HEK293 (cell line): Measurements from ENCODE around the gene UBE2J2.
"Not testable (repeated sequence)": the region's sequence is repeated elsewhere in the genome, so short reads cannot be mapped to it uniquely, and the experiment has no call there.

Source experiments
- SP7 ChIP-seq: fragments of 450-650 bp; formaldehyde crosslinking; IDR thresholded peaks from 2 replicates; pipeline ENCODE4 v1.5.1; 2016; ENCODE audit warnings: missing biosample characterization, missing genetic modification characterization
- TRIM28 ChIP-seq: IDR thresholded peaks from 2 replicates; pipeline ENCODE4 v1.6.1; 2011; ENCODE audit warnings: low read length, control low read depth, borderline replicate concordance
- YY1 ChIP-seq: fragments of 450-650 bp; formaldehyde crosslinking; IDR thresholded peaks from 2 replicates; pipeline ENCODE4 v1.5.1; 2018; ENCODE audit warnings: missing biosample characterization, missing genetic modification characterization
- ZFP37 ChIP-seq: fragments of 450-650 bp; formaldehyde crosslinking; IDR thresholded peaks from 2 replicates; pipeline ENCODE4 v1.5.1; 2016; ENCODE audit warnings: missing biosample characterization, missing genetic modification characterization
- ZNF660 ChIP-seq: fragments of 450-650 bp; IDR thresholded peaks from 2 replicates; pipeline ENCODE4 v1.5.1; 2018; ENCODE audit warnings: missing biosample characterization, mild to moderate bottlenecking, missing genetic modification characterization
- ZNF830 ChIP-seq: fragments of 450-650 bp; IDR thresholded peaks from 2 replicates; pipeline ENCODE4 v1.5.0; 2018; ENCODE audit warnings: missing biosample characterization, missing genetic modification characterization, low read depth, mild to moderate bottlenecking, moderate library complexity
- TF ChIP-seq, protein P1 (sequence below): fragments of 450-650 bp; formaldehyde crosslinking; IDR thresholded peaks from 2 replicates; pipeline ENCODE4 v1.5.1; 2016; ENCODE audit warnings: missing biosample characterization, missing genetic modification characterization
- TF ChIP-seq, protein P2 (sequence below): fragments of 450-650 bp; formaldehyde crosslinking; IDR thresholded peaks from 2 replicates; pipeline ENCODE4 v1.5.1; 2016; ENCODE audit warnings: missing biosample characterization, missing genetic modification characterization
- TF ChIP-seq, protein P3 (sequence below): fragments of 450-650 bp; formaldehyde crosslinking; conservative IDR thresholded peaks from 2 replicates; pipeline ENCODE4 v1.5.1; 2016; ENCODE audit warnings: low read depth, missing biosample characterization, missing genetic modification characterization
- TF ChIP-seq, protein P4 (sequence below): fragments of 450-650 bp; formaldehyde crosslinking; IDR thresholded peaks from 2 replicates; pipeline ENCODE4 v1.5.1; 2016; ENCODE audit warnings: missing biosample characterization, missing genetic modification characterization

DNA sequence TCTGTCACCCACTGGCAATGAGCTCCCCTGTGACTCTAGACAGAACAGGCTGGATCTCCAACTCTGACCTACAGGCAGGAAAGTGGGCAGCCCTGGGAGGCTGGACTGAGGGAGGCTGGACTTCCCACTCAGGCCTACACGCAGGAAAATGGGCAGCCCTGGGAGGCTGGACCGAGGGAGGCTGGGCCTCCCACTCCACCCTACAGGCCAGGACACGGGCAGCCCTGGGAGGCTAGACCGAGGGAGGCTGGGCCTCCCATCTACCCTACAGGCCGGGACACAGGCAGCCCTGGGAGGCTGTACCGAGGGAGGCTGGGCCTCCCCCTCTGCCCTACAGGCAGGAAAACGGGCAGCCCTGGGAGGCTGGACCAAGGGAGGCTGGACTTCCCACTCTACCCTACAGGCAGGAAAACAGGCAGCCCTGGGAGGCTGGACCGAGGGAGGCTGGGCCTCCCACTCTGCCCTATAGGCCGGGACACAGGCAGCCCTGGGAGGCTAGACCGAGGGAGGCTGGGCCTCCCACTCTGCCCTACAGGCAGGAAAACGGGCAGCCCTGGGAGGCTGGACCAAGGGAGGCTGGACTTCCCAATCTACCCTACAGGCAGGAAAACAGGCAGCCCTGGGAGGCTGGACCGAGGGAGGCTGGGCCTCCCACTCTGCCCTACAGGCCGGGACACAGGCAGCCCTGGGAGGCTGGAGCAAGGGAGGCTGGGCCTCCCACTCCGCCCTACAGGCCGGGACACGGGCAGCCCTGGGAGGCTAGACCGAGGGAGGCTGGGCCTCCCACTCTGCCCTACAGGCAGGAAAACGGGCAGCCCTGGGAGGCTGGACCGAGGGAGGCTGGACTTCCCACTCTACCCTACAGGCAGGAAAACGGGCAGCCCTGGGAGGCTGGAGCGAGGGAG is 25.4 kb downstream of the UBE2J2 start:
- TF ChIP-seq, protein P1, sequence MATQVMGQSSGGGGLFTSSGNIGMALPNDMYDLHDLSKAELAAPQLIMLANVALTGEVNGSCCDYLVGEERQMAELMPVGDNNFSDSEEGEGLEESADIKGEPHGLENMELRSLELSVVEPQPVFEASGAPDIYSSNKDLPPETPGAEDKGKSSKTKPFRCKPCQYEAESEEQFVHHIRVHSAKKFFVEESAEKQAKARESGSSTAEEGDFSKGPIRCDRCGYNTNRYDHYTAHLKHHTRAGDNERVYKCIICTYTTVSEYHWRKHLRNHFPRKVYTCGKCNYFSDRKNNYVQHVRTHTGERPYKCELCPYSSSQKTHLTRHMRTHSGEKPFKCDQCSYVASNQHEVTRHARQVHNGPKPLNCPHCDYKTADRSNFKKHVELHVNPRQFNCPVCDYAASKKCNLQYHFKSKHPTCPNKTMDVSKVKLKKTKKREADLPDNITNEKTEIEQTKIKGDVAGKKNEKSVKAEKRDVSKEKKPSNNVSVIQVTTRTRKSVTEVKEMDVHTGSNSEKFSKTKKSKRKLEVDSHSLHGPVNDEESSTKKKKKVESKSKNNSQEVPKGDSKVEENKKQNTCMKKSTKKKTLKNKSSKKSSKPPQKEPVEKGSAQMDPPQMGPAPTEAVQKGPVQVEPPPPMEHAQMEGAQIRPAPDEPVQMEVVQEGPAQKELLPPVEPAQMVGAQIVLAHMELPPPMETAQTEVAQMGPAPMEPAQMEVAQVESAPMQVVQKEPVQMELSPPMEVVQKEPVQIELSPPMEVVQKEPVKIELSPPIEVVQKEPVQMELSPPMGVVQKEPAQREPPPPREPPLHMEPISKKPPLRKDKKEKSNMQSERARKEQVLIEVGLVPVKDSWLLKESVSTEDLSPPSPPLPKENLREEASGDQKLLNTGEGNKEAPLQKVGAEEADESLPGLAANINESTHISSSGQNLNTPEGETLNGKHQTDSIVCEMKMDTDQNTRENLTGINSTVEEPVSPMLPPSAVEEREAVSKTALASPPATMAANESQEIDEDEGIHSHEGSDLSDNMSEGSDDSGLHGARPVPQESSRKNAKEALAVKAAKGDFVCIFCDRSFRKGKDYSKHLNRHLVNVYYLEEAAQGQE (tag by site-specific recombination): not testable (repeated sequence)
- TF ChIP-seq, protein P2, sequence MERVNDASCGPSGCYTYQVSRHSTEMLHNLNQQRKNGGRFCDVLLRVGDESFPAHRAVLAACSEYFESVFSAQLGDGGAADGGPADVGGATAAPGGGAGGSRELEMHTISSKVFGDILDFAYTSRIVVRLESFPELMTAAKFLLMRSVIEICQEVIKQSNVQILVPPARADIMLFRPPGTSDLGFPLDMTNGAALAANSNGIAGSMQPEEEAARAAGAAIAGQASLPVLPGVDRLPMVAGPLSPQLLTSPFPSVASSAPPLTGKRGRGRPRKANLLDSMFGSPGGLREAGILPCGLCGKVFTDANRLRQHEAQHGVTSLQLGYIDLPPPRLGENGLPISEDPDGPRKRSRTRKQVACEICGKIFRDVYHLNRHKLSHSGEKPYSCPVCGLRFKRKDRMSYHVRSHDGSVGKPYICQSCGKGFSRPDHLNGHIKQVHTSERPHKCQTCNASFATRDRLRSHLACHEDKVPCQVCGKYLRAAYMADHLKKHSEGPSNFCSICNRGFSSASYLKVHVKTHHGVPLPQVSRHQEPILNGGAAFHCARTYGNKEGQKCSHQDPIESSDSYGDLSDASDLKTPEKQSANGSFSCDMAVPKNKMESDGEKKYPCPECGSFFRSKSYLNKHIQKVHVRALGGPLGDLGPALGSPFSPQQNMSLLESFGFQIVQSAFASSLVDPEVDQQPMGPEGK (tag by site-specific recombination): not testable (repeated sequence)
- TF ChIP-seq ZFP37 (tag by site-specific recombination); ZNF660 (tag by site-specific recombination); TRIM28; ZNF830 (tag by site-specific recombination); YY1 (tag by site-specific recombination); SP7 (tag by site-specific recombination): not testable (repeated sequence)
- TF ChIP-seq, protein P3, sequence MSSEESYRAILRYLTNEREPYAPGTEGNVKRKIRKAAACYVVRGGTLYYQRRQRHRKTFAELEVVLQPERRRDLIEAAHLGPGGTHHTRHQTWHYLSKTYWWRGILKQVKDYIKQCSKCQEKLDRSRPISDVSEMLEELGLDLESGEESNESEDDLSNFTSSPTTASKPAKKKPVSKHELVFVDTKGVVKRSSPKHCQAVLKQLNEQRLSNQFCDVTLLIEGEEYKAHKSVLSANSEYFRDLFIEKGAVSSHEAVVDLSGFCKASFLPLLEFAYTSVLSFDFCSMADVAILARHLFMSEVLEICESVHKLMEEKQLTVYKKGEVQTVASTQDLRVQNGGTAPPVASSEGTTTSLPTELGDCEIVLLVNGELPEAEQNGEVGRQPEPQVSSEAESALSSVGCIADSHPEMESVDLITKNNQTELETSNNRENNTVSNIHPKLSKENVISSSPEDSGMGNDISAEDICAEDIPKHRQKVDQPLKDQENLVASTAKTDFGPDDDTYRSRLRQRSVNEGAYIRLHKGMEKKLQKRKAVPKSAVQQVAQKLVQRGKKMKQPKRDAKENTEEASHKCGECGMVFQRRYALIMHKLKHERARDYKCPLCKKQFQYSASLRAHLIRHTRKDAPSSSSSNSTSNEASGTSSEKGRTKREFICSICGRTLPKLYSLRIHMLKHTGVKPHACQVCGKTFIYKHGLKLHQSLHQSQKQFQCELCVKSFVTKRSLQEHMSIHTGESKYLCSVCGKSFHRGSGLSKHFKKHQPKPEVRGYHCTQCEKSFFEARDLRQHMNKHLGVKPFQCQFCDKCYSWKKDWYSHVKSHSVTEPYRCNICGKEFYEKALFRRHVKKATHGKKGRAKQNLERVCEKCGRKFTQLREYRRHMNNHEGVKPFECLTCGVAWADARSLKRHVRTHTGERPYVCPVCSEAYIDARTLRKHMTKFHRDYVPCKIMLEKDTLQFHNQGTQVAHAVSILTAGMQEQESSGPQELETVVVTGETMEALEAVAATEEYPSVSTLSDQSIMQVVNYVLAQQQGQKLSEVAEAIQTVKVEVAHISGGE: not testable (repeated sequence)
- TF ChIP-seq, protein P4, sequence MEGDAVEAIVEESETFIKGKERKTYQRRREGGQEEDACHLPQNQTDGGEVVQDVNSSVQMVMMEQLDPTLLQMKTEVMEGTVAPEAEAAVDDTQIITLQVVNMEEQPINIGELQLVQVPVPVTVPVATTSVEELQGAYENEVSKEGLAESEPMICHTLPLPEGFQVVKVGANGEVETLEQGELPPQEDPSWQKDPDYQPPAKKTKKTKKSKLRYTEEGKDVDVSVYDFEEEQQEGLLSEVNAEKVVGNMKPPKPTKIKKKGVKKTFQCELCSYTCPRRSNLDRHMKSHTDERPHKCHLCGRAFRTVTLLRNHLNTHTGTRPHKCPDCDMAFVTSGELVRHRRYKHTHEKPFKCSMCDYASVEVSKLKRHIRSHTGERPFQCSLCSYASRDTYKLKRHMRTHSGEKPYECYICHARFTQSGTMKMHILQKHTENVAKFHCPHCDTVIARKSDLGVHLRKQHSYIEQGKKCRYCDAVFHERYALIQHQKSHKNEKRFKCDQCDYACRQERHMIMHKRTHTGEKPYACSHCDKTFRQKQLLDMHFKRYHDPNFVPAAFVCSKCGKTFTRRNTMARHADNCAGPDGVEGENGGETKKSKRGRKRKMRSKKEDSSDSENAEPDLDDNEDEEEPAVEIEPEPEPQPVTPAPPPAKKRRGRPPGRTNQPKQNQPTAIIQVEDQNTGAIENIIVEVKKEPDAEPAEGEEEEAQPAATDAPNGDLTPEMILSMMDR (tag by site-specific recombination): not testable (repeated sequence)
